H1 (cell line): ENCODE results near the gene OPHN1. TPM values are rescaled to one million over a fixed set of nuclear protein-coding genes. Genes with fewer than 3 reads are reported as not detected.

Source experiments
- EP300 ChIP-seq, 2 experiments: IDR thresholded peaks; 1 replicate in 1 of 2; 2 replicates in 1 of 2; pipeline ENCODE4 v1.6.1; 2011 to 2012; ENCODE audit warnings: low read depth in 2 of 2, low read length in 2 of 2, mild to moderate bottlenecking in 2 of 2, borderline replicate concordance in 1 of 2, inconsistent platforms in 1 of 2, moderate library complexity in 1 of 2
- NANOG ChIP-seq: IDR thresholded peaks from 2 replicates; pipeline ENCODE4 v1.6.1; 2011; ENCODE audit warnings: low read length, low read depth, mild to moderate bottlenecking, inconsistent platforms; ENCODE audit not compliant: insufficient read depth, poor library complexity, severe bottlenecking
- polyA plus RNA-seq, 7 experiments: library from polyadenylated mRNA; depleted of rRNA in 3 of 7; stranded (reverse) in 5 of 7; unstranded in 2 of 7; fragments of >200 nt in 5 of 7; fragments of 200-250 nt in 2 of 7; gene quantifications; 1 replicate in 5 of 7; 2 replicates in 1 of 7; 4 replicates in 1 of 7; pipeline versions ENCODE4 v1.2.1 to v1.2.3, GENCODE V29; 2011 to 2013; ENCODE audit warnings: missing spikeins in 2 of 7, mixed read lengths in 2 of 7
- total RNA-seq: library from RNA; stranded (reverse); fragmentation: NEBNext Ultra II Directional; extraction: Animal tissue kit (Norgen Biotek cat#: 25700); gene quantifications from 2 replicates; pipeline ENCODE4 v1.2.1, GENCODE V29; 2021

OPHN1 gene
- total and polyA plus RNA-seq, 2 of the 8 experiments (the other 6 are each of a cell fraction or from before 2014, with no cell fraction given), result 1.2 to 3.5 TPM

DNA sequence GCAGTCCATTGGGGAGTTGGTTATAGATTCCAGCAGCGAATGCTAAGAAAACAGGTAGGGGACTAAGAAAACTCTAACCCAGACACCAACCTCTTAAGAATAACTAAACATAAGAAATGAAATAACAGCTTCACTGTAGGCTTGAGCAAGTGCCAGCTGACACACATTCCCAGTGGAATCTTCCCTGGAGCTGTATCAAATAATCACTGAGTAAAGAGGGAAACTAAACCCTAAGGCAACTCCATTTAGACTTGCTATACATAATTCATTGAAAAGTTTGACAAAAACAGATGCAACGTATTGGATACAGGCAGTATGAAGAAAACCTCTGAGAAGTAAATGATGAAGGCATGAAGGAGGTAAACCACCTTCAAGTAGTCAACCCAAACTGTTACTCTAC is 293.5 kb downstream of the OPHN1 start (continued):
- no peak for TF ChIP-seq EP300 (IDR thresholded peaks at IDR 0.05; ENCODE audit: borderline replicate concordance in 1 of 2, low read depth in 2 of 2, low read length in 2 of 2)
- no peak for TF ChIP-seq NANOG
